Fibroblast of lung (primary cell): ENCODE measurements around the gene SPDYA. TPM values are rescaled to one million over a fixed set of nuclear protein-coding genes. Genes with fewer than 3 reads are reported as not detected.

ENCODE experiments used
- DNase-seq, 2 donors: peaks; one replicate each; pipeline versions ENCODE4 v3.0.0 to v3.0.0-alpha.2; 2010; ENCODE audit warnings: low read depth in 2 of 2
- H2AFZ ChIP-seq: 2 replicates; pipeline ENCODE4 v1.5.1; 2012; ENCODE audit warnings: low read length, control low read depth, inconsistent platforms
- H3K27ac ChIP-seq: 2 replicates; pipeline ENCODE4 v1.5.1; 2011; ENCODE audit warnings: low read length, control low read depth; ENCODE audit not compliant: insufficient read depth
- H3K27me3 ChIP-seq: 2 replicates; pipeline ENCODE4 v1.5.1; 2011; ENCODE audit warnings: mild to moderate bottlenecking, low read length; ENCODE audit not compliant: control insufficient read depth, insufficient read depth
- H3K36me3 ChIP-seq: 2 replicates; pipeline ENCODE4 v1.5.1; 2011; ENCODE audit warnings: low read length; ENCODE audit not compliant: control insufficient read depth, insufficient read depth
- H3K4me1 ChIP-seq: 2 replicates; pipeline ENCODE4 v1.5.1; 2011; ENCODE audit warnings: low read length; ENCODE audit not compliant: control insufficient read depth, insufficient read depth; ENCODE audit errors: extremely low read depth
- H3K4me2 ChIP-seq: 2 replicates; pipeline ENCODE4 v1.5.1; 2011; ENCODE audit warnings: low read length, control low read depth; ENCODE audit not compliant: insufficient read depth; ENCODE audit errors: extremely low read depth
- H3K4me3 ChIP-seq, 4 experiments: fragments of 200-600 bp in 1 of 4; sonication (generic) in 1 of 4; replicated peaks in 1 of 4; 2 replicates each; pipeline ENCODE4 v1.5.1; 2011 to 2016; ENCODE audit warnings: low read length in 4 of 4, low read depth in 3 of 4, mild to moderate bottlenecking in 3 of 4, control low read depth in 2 of 4, inconsistent platforms in 1 of 4, mixed read lengths in 1 of 4; ENCODE audit not compliant: insufficient read depth in 1 of 4; ENCODE audit errors: control extremely low read depth in 1 of 4
- H3K79me2 ChIP-seq: 2 replicates; pipeline ENCODE4 v1.5.1; 2012; ENCODE audit warnings: mild to moderate bottlenecking, low read length, inconsistent platforms; ENCODE audit not compliant: control insufficient read depth, insufficient read depth
- H3K9ac ChIP-seq: 2 replicates; pipeline ENCODE4 v1.5.1; 2011; ENCODE audit warnings: mild to moderate bottlenecking, low read length, control low read depth; ENCODE audit not compliant: insufficient read depth
- H3K9me3 ChIP-seq: 2 replicates; pipeline ENCODE4 v1.5.1; 2012; ENCODE audit warnings: low read depth, low read length; ENCODE audit not compliant: control insufficient read depth, insufficient read depth
- H4K20me1 ChIP-seq: 2 replicates; pipeline ENCODE4 v1.5.1; 2011; ENCODE audit warnings: low read length; ENCODE audit not compliant: control insufficient read depth, insufficient read depth; ENCODE audit errors: extremely low read depth
- EZH2 ChIP-seq: IDR thresholded peaks from 2 replicates; pipeline ENCODE4 v1.5.1; 2012; ENCODE audit warnings: low read length, control low read depth, mild to moderate bottlenecking; ENCODE audit errors: missing control alignments
- polyA plus RNA-seq, 2 donors: library from polyadenylated mRNA; depleted of rRNA in 1 of 2; stranded (reverse) in 1 of 2; unstranded in 1 of 2; fragments of >200 nt; gene quantifications; 2 replicates each; pipeline ENCODE4 v1.2.1, GENCODE V29; 2011 to 2012; ENCODE audit warnings: missing spikeins in 1 of 2
- total RNA-seq: library from RNA; depleted of rRNA; stranded (reverse); fragments of >200 nt; gene quantifications from 2 replicates; pipeline ENCODE4 v1.2.1, GENCODE V29; 2014
- TF ChIP-seq, protein P1 (sequence below), 2 donors: IDR thresholded peaks in 1 of 2; conservative IDR thresholded peaks in 1 of 2; 1 replicate in 1 of 2; 2 replicates in 1 of 2; pipeline ENCODE4 v1.5.1; 2011 to 2012; ENCODE audit warnings: low read length in 2 of 2, control low read depth in 1 of 2, inconsistent platforms in 1 of 2, low read depth in 1 of 2, mild to moderate bottlenecking in 1 of 2

SPDYA gene
- total and polyA plus RNA-seq, 2 donors (not counting 1 experiment from before 2014, with no cell fraction given): 0.09 to 0.83 TPM

DNA sequence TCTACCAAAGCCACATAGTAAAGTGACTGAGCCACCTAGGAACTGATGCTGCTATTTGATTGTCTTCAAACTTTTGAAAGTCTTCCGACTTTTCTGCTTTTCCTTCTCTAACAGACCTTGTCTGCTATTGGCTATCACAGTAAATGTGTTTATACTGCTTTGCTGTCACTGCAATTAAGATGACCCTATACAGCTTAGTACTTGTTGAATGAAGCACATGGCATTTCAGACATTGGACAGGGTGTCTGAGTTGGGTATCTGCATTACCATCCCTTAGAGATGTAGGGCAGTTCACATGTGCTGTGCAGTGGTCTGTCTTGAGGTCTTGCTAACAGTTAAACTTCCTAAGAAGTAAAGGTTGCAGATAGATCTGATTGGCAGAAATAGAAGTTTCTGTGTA, 87.4 kb downstream of the SPDYA start:
- Histone ChIP-seq H3K36me3 (peaks cover 5% of the 10 kb centered on the region), H3K9me3 (no peaks in the 10 kb centered on the region), H3K4me1 (peaks cover 10% of the 10 kb centered on the region), H2AFZ (no peak overlapping the region), H3K4me3 (peak overlapping the region in 2 of 4 experiments; percentile 15 to 25), H3K79me2 (peaks cover 85% of the 10 kb centered on the region), H3K27me3 (no peaks in the 10 kb centered on the region), H3K27ac (no peak overlapping the region), H4K20me1 (peaks cover 15% of the 10 kb centered on the region), H3K4me2 (peak overlapping the region; percentile 4), H3K9ac (no peak overlapping the region)
- no peak for TF ChIP-seq EZH2
- TF ChIP-seq, protein P1, sequence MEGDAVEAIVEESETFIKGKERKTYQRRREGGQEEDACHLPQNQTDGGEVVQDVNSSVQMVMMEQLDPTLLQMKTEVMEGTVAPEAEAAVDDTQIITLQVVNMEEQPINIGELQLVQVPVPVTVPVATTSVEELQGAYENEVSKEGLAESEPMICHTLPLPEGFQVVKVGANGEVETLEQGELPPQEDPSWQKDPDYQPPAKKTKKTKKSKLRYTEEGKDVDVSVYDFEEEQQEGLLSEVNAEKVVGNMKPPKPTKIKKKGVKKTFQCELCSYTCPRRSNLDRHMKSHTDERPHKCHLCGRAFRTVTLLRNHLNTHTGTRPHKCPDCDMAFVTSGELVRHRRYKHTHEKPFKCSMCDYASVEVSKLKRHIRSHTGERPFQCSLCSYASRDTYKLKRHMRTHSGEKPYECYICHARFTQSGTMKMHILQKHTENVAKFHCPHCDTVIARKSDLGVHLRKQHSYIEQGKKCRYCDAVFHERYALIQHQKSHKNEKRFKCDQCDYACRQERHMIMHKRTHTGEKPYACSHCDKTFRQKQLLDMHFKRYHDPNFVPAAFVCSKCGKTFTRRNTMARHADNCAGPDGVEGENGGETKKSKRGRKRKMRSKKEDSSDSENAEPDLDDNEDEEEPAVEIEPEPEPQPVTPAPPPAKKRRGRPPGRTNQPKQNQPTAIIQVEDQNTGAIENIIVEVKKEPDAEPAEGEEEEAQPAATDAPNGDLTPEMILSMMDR (conservative IDR thresholded peaks at IDR 0.05 in 1 of 2, IDR thresholded peaks at IDR 0.05 in 1 of 2; ENCODE audit: low read depth in 1 of 2, low read length in 2 of 2): no peak
- DNase-seq: no peak

Other genes with a start within 250 kb of the SPDYA start
- 164 and 172 TPM in 2 replicates for gene PPP1CB, start 59.0 kb upstream of the SPDYA start, total RNA-seq
- gene PPP1CB, start 59.0 kb upstream of the SPDYA start, polyA plus RNA-seq: 161 and 179 TPM in 2 replicates
- 14.4 and 14.6 TPM in 2 replicates for gene TRMT61B, start 59.5 kb downstream of the SPDYA start, total RNA-seq
- 11.3 and 13.5 TPM in 2 replicates for gene TRMT61B, start 59.5 kb downstream of the SPDYA start, polyA plus RNA-seq
- 71.5 and 80.9 TPM in 2 replicates for gene WDR43, start 83.8 kb downstream of the SPDYA start, total RNA-seq
- gene WDR43, start 83.8 kb downstream of the SPDYA start, polyA plus RNA-seq: 74.7 and 96.2 TPM in 2 replicates
- gene TOGARAM2, start 170.5 kb downstream of the SPDYA start, total RNA-seq: 0.26 and 0.33 TPM in 2 replicates
- 0.09 and 0.15 TPM in 2 replicates for gene TOGARAM2, start 170.5 kb downstream of the SPDYA start, polyA plus RNA-seq